ENCODE data around the gene KCNG2.
"Not testable (repeated sequence)": the region's sequence is repeated elsewhere in the genome, so short reads cannot be mapped to it uniquely, and the experiment has no call there.

KCNG2 gene

DNA sequence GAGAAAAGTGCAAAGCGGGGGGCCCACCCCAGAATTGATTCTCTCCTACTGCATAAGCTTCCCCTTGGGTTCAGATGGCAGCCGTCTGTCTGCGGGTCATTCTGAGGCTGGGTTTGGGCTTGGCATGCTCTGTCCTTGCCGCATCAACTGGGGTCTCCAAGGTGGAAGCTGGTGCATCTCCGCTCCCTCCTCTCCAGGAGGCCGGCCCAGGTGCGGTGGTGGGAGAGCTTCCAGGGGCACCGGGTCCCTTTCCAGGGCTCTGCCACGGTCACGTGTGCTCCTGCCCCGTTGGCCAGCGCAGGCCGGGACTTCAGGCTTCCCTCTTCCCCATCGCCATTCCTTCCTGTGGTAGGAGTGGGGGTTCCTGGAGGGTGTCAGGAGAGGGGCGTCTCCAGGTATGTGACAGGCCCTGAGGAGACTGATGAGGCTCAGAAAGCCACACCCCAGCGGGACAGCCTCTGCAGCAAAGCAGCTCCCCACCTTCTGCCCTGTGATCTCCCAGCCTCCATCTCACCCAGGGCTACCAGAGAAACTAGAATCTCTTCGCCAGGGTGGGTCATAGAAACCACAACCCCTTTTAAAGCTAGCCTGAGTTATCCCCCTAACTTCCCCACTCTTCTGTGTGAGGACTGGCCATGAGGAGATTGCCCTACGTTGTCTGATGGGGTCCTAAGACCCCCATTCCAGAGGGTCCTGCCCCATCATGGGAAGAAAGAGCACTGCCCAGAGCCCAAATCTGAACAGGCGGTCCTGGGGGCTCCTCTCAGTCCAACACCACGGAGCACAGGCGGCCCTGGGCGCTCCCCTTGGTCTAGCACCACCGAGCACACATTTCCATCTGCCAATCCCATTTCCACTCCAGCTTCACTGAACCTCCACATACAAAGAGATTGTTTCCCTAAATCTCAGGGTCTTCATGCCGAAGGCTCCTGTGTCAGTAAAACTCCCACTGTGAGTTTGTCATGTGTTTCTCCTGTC is 77.1 kb downstream of the KCNG2 start:
- H3K27me3 ChIP-seq (ENCODE audit: insufficient read depth, low read depth, severe bottlenecking) = no peaks in the 10 kb centered on the region
- peaks cover 6% of the 10 kb centered on the region for H3K9me3 ChIP-seq (ENCODE audit: severe bottlenecking)
- TF ChIP-seq, protein P1, sequence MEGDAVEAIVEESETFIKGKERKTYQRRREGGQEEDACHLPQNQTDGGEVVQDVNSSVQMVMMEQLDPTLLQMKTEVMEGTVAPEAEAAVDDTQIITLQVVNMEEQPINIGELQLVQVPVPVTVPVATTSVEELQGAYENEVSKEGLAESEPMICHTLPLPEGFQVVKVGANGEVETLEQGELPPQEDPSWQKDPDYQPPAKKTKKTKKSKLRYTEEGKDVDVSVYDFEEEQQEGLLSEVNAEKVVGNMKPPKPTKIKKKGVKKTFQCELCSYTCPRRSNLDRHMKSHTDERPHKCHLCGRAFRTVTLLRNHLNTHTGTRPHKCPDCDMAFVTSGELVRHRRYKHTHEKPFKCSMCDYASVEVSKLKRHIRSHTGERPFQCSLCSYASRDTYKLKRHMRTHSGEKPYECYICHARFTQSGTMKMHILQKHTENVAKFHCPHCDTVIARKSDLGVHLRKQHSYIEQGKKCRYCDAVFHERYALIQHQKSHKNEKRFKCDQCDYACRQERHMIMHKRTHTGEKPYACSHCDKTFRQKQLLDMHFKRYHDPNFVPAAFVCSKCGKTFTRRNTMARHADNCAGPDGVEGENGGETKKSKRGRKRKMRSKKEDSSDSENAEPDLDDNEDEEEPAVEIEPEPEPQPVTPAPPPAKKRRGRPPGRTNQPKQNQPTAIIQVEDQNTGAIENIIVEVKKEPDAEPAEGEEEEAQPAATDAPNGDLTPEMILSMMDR (IDR thresholded peaks at IDR 0.05; ENCODE audit: low read depth, low read length) = no peak
- no peak overlapping the region for H3K4me3 ChIP-seq (ENCODE audit: low read depth, low read length)
- no peaks in the 10 kb centered on the region for H3K36me3 ChIP-seq
- DNase-seq = peak; percentile 8
- H3K27ac ChIP-seq = no peak overlapping the region

DNA sequence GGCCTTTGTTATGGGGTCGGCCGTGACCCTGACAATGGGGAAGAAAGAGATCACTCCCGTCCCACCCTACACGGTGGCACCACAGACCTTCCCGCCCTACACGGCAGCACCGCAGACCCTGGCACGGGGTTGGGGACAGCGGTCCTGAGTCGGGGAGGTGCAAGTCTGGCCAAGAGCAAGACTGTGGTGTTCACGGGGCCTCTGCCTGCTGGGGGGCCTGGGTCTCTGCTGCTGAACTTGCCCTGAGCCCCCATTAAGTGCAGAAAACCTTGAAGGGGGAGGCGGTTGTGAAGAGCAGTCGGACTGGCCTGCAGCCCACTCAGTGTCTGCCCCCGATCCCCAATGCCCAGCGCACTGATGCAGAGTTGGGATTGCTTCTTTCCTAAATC is 77.8 kb downstream of the KCNG2 start:
- Histone ChIP-seq H3K27me3 (ENCODE audit: insufficient read depth, low read depth, severe bottlenecking) (no peaks in the 10 kb centered on the region), H3K4me3 (ENCODE audit: low read depth, low read length) (no peak overlapping the region), H3K9me3 (ENCODE audit: severe bottlenecking) (peaks cover 7% of the 10 kb centered on the region), H3K27ac (no peak overlapping the region), H3K36me3 (no peaks in the 10 kb centered on the region)
- DNase-seq = no peak
- TF ChIP-seq, protein P1 (IDR thresholded peaks at IDR 0.05; ENCODE audit: low read depth, low read length) = no peak

DNA sequence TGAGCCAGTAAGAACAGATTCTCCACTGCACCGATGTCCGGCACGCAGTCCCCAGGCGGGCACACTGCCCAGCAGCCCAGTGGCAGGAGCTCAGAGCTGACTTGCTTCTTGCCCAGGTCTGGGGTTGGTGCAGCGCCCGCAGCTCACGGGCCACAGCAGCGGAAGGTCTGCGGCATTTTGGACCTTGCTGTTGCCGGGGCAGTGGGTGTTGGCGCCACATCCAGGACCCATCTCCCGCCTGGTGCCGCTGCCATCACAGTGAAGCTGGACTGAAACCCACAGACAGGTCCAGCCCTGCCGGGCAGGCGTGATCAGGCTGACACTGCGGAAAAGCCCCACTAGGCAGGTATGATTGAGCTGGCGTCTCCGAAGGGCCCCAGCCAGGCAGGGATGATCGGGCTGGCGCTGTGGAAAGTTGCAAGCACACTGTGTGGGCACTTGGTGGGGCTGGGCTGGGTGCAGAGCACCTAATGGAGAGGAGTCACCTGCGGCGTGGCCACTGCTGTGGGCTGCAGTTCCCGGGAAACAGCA is 78.3 kb downstream of the KCNG2 start:
- Histone ChIP-seq H3K27ac (no peak overlapping the region), H3K9me3 (ENCODE audit: severe bottlenecking) (peaks cover 7% of the 10 kb centered on the region), H3K4me3 (ENCODE audit: low read depth, low read length) (no peak overlapping the region), H3K36me3 (no peaks in the 10 kb centered on the region), H3K27me3 (ENCODE audit: insufficient read depth, low read depth, severe bottlenecking) (no peaks in the 10 kb centered on the region)
- TF ChIP-seq, protein P1 (IDR thresholded peaks at IDR 0.05; ENCODE audit: low read depth, low read length) = no peak
- DNase-seq = no peak

DNA sequence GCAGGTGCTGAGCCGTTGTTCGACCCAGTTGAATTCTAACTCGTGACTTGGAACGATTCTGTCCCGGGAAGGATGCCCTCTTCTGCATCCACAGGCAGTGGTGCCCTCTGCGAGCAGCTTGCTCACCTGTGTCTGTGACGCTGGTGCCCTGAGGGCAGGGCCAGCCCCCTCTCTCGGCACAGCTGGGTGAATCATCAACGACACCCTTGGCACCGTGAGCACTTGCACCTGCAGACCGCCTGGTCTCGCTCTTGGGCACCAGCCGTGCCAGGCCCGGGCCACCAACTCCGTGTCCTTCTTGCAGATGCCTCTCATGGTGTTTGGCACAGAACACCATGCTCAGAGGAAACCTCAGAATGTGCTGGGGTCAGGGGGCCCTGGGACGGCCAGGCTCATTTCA is 78.8 kb downstream of the KCNG2 start:
- TF ChIP-seq, protein P1 (IDR thresholded peaks at IDR 0.05; ENCODE audit: low read depth, low read length) = no peak
- H3K27me3 ChIP-seq (ENCODE audit: insufficient read depth, low read depth, severe bottlenecking) = no peaks in the 10 kb centered on the region
- no peak overlapping the region for H3K4me3 ChIP-seq (ENCODE audit: low read depth, low read length)
- H3K36me3 ChIP-seq = no peaks in the 10 kb centered on the region
- peak; percentile 8 for DNase-seq
- H3K27ac ChIP-seq = no peak overlapping the region
- H3K9me3 ChIP-seq (ENCODE audit: severe bottlenecking) = peaks cover 7% of the 10 kb centered on the region

DNA sequence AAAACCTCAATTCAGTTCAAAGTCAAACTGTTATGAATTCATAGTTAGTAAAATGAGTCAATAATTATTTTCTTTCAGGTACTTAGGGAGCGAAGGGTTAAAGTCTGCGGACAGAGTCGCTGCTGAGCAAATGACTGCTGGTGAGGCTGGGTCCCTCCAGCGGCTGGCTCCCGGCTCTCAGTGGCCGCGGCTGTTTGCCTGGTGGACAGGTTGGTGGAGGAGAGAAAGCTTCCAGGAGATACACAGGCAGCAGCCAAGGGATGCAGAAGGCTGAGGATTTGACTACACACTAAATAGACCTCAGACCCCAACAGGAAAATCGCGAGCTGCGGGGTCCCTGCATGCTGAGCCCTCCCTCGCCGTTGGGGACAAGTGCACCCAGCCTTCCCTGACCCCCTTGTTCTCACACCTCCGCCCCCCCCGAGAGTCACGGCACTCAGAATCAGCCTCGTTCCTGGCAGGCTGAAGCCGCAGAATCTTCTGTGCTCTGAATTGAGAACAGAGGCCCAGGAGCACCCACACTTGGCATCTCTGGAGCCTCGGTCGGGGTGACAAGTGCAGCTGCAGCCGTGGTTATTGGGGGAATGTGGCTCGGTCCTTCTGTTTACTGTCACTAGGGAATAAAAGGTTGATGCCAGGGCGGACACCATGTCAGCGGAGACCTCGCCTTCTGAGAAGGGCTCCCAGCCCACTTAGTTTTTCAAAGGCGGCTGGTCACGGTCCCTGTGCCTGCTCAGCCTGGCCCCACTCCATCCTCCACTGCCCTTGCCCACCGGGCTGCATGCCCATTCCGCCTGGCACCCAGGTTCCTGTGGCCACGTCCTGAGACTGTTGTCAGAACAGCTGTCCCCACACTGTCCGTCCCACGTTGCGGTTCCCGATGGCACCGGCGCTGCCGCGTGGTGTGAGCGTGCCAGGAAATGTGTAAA is 79.7 kb downstream of the KCNG2 start:
- Histone ChIP-seq H3K27ac (no peak overlapping the region), H3K4me3 (ENCODE audit: low read depth, low read length) (no peak overlapping the region), H3K36me3 (no peaks in the 10 kb centered on the region), H3K27me3 (ENCODE audit: insufficient read depth, low read depth, severe bottlenecking) (no peaks in the 10 kb centered on the region), H3K9me3 (ENCODE audit: severe bottlenecking) (peaks cover 7% of the 10 kb centered on the region)
- peak; percentile 16 for DNase-seq
- TF ChIP-seq, protein P1 (IDR thresholded peaks at IDR 0.05; ENCODE audit: low read depth, low read length) = no peak

DNA sequence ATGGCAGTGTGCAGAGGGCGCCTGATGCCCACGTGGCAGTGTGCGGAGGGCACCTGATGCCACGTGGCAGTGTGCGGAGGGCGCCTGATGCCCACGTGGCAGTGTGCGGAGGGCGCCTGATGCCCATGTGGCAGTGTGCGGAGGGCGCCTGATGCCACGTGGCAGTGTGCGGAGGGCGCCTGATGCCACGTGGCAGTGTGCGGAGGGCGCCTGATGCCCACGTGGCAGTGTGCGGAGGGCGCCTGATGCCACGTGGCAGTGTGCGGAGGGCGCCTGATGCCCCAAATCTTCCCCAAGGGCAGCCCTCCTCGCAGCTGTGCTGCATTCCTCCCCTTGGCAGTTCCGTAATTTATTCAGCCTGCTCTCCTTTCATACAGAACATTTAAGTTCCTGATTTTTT is 80.5 kb downstream of the KCNG2 start:
- not testable (repeated sequence) for DNase-seq; H3K27me3 ChIP-seq (ENCODE audit: insufficient read depth, low read depth, severe bottlenecking); H3K4me3 ChIP-seq (ENCODE audit: low read depth, low read length); H3K27ac ChIP-seq; H3K36me3 ChIP-seq
- peaks cover 12% of the 10 kb centered on the region for H3K9me3 ChIP-seq (ENCODE audit: severe bottlenecking)

Data from WERI-Rb-1 (cell line).